ENCODE measurements around the gene CTNNA3.

DNA sequence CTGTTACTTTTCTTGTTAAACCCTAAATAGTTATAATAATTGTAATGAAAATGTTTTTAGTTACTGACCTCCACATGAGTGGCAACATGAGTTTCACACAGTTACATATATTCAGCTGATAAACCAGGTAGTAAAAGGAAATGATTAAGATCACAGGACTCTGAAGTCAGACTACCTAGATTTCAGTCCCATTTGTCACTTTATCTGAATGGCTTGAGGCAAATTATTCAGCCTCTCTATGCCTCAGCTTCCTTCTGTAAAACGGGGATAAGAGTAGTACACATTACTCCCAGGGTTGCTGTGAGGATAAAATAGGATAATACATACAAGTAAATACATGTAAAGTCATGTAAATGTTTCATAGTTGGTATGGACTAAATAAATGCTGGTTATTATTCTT lies 1024.4 kb downstream of the CTNNA3 start:
- TF ChIP-seq CEBPB (IDR thresholded peaks at IDR 0.05; ENCODE audit: low read depth, low read length) (no peak), POLR2A (IDR thresholded peaks at IDR 0.05; ENCODE audit: low read depth, low read length) (no peak), BHLHE40 (IDR thresholded peaks at IDR 0.05; ENCODE audit: low read depth, low read length) (no peak), RFX5 (IDR thresholded peaks at IDR 0.05; ENCODE audit: low read depth, low read length) (no peak), FOS (IDR thresholded peaks at IDR 0.05; ENCODE audit: low read depth, low read length) (no peak), MAFK (IDR thresholded peaks at IDR 0.05; ENCODE audit: low read depth, low read length) (no peak), RAD21 (IDR thresholded peaks at IDR 0.05; ENCODE audit: low read length) (no peak), NFE2L2 (IDR thresholded peaks at IDR 0.05; ENCODE audit: low read depth, low read length) (no peak), SMC3 (IDR thresholded peaks at IDR 0.05; ENCODE audit: low read depth, low read length) (no peak), MAZ (IDR thresholded peaks at IDR 0.05; ENCODE audit: borderline replicate concordance, low read depth, low read length) (no peak)
- TF ChIP-seq, protein P1, sequence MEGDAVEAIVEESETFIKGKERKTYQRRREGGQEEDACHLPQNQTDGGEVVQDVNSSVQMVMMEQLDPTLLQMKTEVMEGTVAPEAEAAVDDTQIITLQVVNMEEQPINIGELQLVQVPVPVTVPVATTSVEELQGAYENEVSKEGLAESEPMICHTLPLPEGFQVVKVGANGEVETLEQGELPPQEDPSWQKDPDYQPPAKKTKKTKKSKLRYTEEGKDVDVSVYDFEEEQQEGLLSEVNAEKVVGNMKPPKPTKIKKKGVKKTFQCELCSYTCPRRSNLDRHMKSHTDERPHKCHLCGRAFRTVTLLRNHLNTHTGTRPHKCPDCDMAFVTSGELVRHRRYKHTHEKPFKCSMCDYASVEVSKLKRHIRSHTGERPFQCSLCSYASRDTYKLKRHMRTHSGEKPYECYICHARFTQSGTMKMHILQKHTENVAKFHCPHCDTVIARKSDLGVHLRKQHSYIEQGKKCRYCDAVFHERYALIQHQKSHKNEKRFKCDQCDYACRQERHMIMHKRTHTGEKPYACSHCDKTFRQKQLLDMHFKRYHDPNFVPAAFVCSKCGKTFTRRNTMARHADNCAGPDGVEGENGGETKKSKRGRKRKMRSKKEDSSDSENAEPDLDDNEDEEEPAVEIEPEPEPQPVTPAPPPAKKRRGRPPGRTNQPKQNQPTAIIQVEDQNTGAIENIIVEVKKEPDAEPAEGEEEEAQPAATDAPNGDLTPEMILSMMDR (conservative IDR thresholded peaks at IDR 0.05; ENCODE audit: low read depth, low read length), result no peak
- TF ChIP-seq, protein P2, sequence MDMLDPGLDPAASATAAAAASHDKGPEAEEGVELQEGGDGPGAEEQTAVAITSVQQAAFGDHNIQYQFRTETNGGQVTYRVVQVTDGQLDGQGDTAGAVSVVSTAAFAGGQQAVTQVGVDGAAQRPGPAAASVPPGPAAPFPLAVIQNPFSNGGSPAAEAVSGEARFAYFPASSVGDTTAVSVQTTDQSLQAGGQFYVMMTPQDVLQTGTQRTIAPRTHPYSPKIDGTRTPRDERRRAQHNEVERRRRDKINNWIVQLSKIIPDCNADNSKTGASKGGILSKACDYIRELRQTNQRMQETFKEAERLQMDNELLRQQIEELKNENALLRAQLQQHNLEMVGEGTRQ (IDR thresholded peaks at IDR 0.05; ENCODE audit: low read depth, low read length), result no peak
